NCI-H146 (cell line): ENCODE results near the gene SLC17A7.
"Not testable (repeated sequence)": the region's sequence is repeated elsewhere in the genome, so short reads cannot be mapped to it uniquely, and the experiment has no call there.

ENCODE experiments used
- DNase-seq: peaks from one replicate; lab custom pipeline; 2025; lab: John Stamatoyannopoulos, UW

Gene SLC17A7

GRCh38 chr19:49441210-49441959 lies at the start of gene SLC17A7:
Gene SLC17A7 (minus strand): TSS chr19:49441527. CDS start chr19:49441379, 148 bp downstream.
- peak; percentile 48 for DNase-seq

GRCh38 chr19:49490287-49491029 lies 49.1 kb upstream of the SLC17A7 start:
- no peak for DNase-seq

GRCh38 chr19:49489601-49490167 lies 48.4 kb upstream of the SLC17A7 start:
- no peak for DNase-seq

GRCh38 chr19:49488863-49489537 lies 47.7 kb upstream of the SLC17A7 start:
- DNase-seq: no peak

GRCh38 chr19:49488046-49488862 lies 46.9 kb upstream of the SLC17A7 start:
- DNase-seq: peak; percentile 53

- DNase-seq: peak; percentile 100
These were observed 46.1 kb upstream of the SLC17A7 start, which contains the start of gene RPL13A for GRCh38 chr19:49487277-49488045. Gene RPL13A (plus strand): TSS chr19:49487608. CDS start chr19:49487630, 22 bp downstream.

GRCh38 chr19:49486710-49487276 lies 45.5 kb upstream of the SLC17A7 start:
- DNase-seq: no peak

GRCh38 chr19:49486232-49486631 lies 44.9 kb upstream of the SLC17A7 start:
- DNase-seq: no peak

- no peak for DNase-seq
These were observed 39.8 kb upstream of the SLC17A7 start for GRCh38 chr19:49481020-49481683.

GRCh38 chr19:49479975-49480628 lies 38.8 kb upstream of the SLC17A7 start:
- no peak for DNase-seq

- peak; percentile 69 for DNase-seq
These were observed 34.9 kb upstream of the SLC17A7 start for GRCh38 chr19:49475995-49476880.

GRCh38 chr19:49475191-49475917 lies 34.0 kb upstream of the SLC17A7 start:
- DNase-seq: no peak

GRCh38 chr19:49474542-49474924 lies 33.2 kb upstream of the SLC17A7 start:
- DNase-seq: no peak

GRCh38 chr19:49473868-49474541 lies 32.7 kb upstream of the SLC17A7 start, which contains the start of gene FLT3LG:
Gene FLT3LG (plus strand): TSS chr19:49474215. CDS start chr19:49474640, 425 bp downstream.
- peak; percentile 48 for DNase-seq

- DNase-seq: not testable (repeated sequence)
These were observed 32.2 kb upstream of the SLC17A7 start for GRCh38 chr19:49473501-49473867.

- no peak for DNase-seq
These were observed 31.6 kb upstream of the SLC17A7 start for GRCh38 chr19:49472936-49473335.

GRCh38 chr19:49470615-49470978 lies 29.3 kb upstream of the SLC17A7 start:
- no peak for DNase-seq
